Measurements from ENCODE around the gene DYNLT1.

DNA sequence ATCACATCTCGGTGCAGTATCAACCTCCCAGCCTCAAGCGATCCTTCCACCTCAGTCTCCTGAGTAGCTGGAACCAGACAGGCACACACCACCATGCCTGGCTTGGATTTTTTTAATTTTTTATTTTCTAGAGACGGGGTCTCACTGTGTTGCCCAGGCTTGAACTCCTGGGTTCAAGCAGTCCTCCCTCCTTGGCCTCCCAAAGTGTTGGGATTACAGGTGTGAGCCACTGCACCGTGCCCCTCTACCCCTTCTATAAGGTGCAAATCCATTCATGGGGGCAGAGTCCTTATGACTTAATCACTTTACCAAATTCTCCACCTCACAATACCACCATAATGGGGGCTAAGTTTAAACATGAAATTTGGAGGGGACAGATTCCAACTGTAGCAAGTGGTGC, 47.0 kb downstream of the DYNLT1 start:
- TF ChIP-seq, protein P1, sequence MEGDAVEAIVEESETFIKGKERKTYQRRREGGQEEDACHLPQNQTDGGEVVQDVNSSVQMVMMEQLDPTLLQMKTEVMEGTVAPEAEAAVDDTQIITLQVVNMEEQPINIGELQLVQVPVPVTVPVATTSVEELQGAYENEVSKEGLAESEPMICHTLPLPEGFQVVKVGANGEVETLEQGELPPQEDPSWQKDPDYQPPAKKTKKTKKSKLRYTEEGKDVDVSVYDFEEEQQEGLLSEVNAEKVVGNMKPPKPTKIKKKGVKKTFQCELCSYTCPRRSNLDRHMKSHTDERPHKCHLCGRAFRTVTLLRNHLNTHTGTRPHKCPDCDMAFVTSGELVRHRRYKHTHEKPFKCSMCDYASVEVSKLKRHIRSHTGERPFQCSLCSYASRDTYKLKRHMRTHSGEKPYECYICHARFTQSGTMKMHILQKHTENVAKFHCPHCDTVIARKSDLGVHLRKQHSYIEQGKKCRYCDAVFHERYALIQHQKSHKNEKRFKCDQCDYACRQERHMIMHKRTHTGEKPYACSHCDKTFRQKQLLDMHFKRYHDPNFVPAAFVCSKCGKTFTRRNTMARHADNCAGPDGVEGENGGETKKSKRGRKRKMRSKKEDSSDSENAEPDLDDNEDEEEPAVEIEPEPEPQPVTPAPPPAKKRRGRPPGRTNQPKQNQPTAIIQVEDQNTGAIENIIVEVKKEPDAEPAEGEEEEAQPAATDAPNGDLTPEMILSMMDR (conservative IDR thresholded peaks at IDR 0.05; ENCODE audit: low read depth in 2 of 2) = no peak
- TF ChIP-seq POLR2AphosphoS5 (IDR thresholded peaks at IDR 0.05; ENCODE audit: low read depth) (no peak), EZH2 (IDR thresholded peaks at IDR 0.05; ENCODE audit: low read depth, unreplicated experiment) (no peak), STAT1 (IDR thresholded peaks at IDR 0.05; ENCODE audit: unreplicated experiment) (no peak), ZNF331 (CRISPR knock-in tag; IDR thresholded peaks at IDR 0.05; ENCODE audit: low read depth) (no peak), JUNB (IDR thresholded peaks at IDR 0.05; ENCODE audit: unreplicated experiment) (no peak), EZH2phosphoT487 (IDR thresholded peaks at IDR 0.05; ENCODE audit: unreplicated experiment) (no peak), CREB1 (CRISPR knock-in tag; IDR thresholded peaks at IDR 0.05; ENCODE audit: low read depth) (no peak), REST (IDR thresholded peaks at IDR 0.05; ENCODE audit: unreplicated experiment) (no peak), NANOG (IDR thresholded peaks at IDR 0.05; ENCODE audit: borderline replicate concordance) (no peak)

Data from GM23338 (cell line).